Activated T-cell treated with anti-CD3 and anti-CD28 coated beads, Interleukin-2, amount 50 U/mL, for 1 hour (primary cell): ENCODE data around the gene TMEM255B.
"Not testable (repeated sequence)": the region's sequence is repeated elsewhere in the genome, so short reads cannot be mapped to it uniquely, and the experiment has no call there.

Experiments
- DNase-seq: peaks from one replicate; pipeline ENCODE4 v3.0.0-alpha.2; 2020

Gene TMEM255B

DNA sequence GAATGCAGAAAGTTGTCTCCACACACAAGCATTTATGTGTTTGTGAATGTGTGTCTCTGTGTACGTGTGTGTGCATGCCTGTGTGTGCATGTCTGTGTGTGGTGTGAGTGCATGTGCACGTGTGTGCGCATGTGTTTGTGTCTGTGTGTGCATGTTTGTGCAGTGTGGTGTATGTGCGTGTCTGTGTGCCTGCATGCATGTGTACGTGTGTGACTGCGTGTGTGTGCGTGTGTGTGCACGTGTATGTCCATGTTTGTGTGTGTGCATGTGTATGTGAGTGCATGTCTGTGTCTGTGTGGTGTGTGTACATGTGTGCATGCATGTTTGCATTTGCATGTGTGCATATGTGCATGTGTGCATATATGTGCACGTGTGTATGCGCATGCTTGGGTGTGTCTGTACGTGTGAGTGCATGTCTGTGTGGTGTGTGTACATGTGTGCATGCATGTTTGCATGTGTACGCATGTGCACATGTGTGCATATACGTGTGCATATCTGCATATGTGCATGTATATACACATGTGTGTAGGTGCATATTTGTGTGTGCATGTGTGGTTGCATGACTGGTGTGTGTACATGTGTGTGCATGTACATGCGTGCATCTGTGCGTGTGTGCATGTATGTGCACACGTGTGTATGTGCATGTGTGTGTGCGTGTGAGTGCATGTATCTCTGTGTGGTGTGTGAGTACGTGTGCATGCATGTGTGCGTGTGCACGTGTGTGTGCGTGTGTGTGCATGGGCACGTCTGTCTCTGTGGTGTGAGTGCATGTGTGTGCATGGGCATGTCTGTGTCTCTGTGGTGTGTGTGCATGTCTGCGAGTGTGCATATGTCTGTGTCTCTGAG, 8.2 kb upstream of the TMEM255B start:
- no peak for DNase-seq

- DNase-seq = no peak
Observed at GRCh38 chr13:113751491-113751890, 7.5 kb upstream of the TMEM255B start.

- DNase-seq = not testable (repeated sequence)
Observed at GRCh38 chr13:113752211-113752986, 6.6 kb upstream of the TMEM255B start.

DNA sequence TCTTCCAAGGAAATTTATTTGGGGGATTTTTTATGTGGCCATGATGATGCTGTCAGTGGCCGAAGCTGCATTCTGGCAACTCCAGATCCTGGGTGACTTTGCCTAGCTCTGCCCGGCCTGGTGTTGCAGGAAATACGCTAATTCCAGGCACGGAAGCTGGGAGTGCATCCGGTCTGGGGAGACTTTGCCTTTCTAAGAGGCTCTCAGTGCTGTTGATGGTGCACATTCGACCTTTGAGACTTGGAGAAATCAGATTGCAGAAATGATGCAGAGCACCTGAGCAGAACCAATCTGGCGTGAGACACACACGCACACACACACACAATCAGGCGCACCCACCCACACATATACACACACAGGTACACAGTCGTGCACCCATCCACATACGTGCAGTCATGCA, 5.9 kb upstream of the TMEM255B start:
- DNase-seq = no peak

- no peak for DNase-seq
Observed at GRCh38 chr13:113754242-113754641, 4.8 kb upstream of the TMEM255B start.

GRCh38 chr13:113754691-113755090, 4.3 kb upstream of the TMEM255B start:
- DNase-seq = no peak

DNA sequence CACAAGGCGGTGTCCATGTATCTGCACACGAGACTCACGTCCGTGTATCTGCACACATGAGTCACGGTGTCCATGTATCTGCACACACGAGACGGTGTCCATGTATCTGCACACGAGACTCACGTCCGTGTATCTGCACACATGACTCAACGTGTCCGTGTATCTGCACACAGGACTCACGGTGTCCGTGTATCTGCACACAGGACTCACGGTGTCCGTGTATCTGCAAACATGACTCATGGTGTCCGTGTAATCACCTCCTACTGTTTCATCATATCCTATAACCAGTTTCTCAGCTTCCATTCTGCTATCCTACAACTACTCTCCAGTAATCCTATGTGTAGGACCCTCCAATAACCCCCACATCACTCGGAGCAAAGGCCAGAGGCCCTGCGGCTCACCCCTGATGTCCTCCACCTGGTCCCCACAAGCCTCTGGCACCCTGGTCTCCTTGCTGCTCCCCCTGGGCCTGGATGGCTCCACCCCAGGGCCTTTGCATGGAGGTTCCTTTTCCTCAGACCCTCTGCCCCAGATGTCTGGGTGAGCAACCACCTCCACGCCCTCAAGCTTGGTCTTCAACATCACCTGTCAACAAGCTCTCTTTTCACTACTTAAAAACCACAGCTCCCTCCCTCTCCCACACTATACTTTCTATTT, 2.5 kb upstream of the TMEM255B start:
- no peak for DNase-seq

GRCh38 chr13:113759525-113760137, 605 bp downstream of the TMEM255B start:
- no peak for DNase-seq

GRCh38 chr13:113761136-113761535, 2.1 kb downstream of the TMEM255B start:
- no peak for DNase-seq

DNA sequence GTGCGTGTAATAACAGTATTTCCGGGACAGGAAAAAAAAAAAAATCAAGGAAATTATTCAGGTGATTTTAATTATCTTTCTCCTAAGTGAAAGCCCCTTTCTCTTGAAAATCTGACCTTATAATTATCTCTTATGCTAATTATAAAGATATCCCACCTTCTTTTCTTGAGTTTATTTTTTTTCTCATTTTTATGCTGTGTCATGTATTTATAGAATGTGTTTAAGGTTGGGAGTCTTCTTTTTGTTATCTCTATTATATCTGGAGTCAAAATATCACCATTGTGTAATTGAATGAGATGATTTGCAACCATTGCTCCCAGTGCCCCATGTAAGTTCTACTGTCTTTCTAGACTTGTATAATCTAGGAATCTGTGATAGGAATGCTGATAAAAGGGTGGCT, 3.0 kb downstream of the TMEM255B start:
- DNase-seq = no peak

DNA sequence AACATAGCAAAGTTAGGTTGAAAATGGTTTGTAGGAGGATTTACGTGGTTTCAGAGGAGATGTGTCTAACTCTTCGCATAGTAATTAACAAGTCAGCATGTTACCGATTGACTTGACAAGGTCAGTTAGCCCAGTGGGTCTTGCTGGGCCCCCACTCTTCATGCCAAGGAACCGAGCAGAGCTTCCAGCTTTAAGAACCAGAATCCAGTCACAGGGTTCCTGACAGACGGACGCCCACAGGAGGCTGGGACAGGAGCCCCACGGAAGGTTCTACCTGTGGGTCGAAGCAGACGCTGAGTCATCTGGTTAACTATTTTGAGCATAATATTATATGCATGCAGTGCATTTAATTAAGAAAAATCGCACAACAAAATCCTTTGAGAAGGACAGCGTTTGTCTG, 3.5 kb downstream of the TMEM255B start:
- DNase-seq = no peak

- DNase-seq = no peak
Observed at GRCh38 chr13:113763254-113763653, 4.2 kb downstream of the TMEM255B start.

GRCh38 chr13:113763961-113764792, 5.2 kb downstream of the TMEM255B start:
- no peak for DNase-seq

DNA sequence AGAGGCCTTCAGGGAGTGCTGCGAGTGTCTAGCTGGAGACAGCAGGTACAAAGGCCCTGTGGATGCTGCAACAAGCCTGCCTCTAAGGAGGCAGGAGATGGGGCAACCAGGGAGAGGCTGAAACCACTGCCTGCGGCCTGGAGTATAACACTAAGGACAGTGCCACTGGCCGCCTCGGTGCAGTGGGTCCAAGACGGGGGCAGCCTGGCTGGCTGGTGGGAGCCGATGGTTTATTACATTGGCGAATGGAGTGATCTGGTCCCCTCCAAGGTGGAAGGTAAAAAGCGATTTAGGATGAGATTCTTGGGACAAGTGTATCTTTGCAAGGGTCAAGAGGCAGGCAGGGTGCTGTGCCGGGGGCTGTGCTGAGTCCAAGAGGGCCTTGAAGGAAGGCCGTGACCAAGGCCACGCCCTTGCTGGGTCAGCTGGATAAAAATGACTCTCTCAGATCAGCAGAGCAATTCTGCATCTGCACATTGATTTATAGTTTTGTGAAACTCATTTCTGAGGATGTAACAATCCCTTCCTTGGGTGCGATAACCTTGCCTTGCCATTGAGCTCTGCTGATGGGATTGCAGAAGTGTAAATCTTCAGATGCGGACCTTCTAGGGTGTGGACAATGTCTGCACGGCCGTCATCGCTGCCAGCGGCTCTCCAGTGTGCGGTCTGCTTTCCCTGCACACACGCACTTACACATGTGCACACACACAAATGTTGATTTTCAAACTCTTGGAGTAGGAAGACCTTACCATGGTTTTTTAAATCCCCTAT, 6.0 kb downstream of the TMEM255B start:
- no peak for DNase-seq

GRCh38 chr13:113765564-113765910, 6.5 kb downstream of the TMEM255B start:
- DNase-seq = no peak

DNA sequence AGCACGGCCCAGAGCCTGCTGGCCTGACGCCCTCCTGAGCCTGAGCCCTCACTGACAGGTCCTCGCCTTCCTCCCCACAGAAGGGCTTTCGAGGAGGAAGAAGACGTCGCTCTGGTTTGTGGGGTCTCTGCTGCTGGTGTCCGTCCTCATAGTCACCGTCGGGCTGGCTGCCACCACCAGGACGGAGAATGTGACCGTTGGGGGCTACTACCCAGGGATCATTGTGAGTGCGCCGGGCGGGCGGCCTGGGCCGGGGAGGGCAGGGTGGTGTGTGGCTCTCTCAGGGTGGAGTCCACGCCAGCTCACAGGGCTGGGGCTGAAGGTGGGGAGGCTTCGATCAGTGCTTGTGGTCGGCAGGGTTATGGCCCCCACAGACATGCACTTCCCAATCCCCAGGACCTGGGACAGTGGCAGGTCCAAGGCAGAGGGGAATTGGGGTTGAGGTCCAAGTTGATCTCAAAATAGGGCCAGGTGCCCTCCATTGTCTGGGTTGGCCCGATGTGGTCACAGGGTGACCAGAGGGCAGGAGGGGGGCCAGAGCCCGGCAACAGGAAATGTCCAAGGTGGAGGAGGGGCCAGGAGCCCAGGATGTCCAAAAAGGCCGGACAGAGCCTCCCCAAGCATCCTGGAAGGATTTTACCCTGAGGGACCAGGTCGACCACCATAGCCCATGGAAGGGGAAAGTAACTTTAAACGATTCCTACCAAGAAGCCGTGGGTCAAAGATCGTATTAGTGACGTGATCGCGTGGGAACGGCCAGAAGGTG, 7.2 kb downstream of the TMEM255B start:
- no peak for DNase-seq

- no peak for DNase-seq
Observed at GRCh38 chr13:113767366-113767765, 8.3 kb downstream of the TMEM255B start.

DNA sequence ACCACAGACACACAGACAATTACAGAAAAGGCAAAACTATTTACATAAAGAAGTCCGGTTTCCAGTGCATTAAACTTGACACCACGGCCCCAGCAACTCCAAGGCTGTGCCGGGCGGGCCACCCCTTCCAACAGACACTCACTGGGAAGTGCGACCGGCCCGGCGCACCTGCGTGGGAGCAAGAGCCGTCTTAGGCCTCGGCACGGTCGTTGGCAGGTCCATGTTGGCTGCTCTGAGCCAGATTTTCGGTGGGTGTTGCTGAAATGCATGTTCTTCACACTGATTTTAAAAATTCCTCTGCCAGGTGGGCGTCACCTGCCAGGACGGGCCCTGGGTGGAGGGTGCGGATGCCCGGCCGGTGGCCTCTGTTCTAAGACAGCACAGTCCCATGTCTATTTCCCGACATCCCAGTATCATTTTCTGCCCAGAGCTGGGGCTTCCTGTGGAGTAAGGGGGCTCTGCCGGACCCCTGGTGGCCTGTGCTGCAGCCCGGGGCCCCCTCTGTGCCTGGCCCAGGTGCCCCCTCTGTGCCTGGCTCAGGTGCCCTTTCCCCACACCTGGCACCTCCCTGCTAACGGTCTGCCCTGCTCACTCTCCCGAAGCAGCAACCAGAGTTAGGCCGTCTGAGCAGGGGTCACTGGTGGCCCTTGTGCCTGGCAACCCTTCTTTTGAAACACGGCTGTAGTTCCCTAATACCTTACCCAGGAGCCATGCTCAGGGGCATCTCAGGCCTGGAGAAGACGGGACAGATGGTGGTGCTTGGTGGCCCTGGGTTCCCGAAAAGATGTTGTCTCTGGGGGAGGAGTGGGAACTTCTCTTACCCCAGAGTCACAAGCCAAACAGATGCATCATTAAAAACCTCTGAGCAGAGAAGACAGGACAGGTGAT, 9.2 kb downstream of the TMEM255B start:
- DNase-seq = no peak

GRCh38 chr13:113769106-113769505, 10.1 kb downstream of the TMEM255B start:
- no peak for DNase-seq

- DNase-seq = no peak
Observed at GRCh38 chr13:113769881-113770280, 10.9 kb downstream of the TMEM255B start.
